ENCODE results near the gene SLC9A5.

Gene SLC9A5, protein sequence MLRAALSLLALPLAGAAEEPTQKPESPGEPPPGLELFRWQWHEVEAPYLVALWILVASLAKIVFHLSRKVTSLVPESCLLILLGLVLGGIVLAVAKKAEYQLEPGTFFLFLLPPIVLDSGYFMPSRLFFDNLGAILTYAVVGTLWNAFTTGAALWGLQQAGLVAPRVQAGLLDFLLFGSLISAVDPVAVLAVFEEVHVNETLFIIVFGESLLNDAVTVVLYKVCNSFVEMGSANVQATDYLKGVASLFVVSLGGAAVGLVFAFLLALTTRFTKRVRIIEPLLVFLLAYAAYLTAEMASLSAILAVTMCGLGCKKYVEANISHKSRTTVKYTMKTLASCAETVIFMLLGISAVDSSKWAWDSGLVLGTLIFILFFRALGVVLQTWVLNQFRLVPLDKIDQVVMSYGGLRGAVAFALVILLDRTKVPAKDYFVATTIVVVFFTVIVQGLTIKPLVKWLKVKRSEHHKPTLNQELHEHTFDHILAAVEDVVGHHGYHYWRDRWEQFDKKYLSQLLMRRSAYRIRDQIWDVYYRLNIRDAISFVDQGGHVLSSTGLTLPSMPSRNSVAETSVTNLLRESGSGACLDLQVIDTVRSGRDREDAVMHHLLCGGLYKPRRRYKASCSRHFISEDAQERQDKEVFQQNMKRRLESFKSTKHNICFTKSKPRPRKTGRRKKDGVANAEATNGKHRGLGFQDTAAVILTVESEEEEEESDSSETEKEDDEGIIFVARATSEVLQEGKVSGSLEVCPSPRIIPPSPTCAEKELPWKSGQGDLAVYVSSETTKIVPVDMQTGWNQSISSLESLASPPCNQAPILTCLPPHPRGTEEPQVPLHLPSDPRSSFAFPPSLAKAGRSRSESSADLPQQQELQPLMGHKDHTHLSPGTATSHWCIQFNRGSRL

DNA sequence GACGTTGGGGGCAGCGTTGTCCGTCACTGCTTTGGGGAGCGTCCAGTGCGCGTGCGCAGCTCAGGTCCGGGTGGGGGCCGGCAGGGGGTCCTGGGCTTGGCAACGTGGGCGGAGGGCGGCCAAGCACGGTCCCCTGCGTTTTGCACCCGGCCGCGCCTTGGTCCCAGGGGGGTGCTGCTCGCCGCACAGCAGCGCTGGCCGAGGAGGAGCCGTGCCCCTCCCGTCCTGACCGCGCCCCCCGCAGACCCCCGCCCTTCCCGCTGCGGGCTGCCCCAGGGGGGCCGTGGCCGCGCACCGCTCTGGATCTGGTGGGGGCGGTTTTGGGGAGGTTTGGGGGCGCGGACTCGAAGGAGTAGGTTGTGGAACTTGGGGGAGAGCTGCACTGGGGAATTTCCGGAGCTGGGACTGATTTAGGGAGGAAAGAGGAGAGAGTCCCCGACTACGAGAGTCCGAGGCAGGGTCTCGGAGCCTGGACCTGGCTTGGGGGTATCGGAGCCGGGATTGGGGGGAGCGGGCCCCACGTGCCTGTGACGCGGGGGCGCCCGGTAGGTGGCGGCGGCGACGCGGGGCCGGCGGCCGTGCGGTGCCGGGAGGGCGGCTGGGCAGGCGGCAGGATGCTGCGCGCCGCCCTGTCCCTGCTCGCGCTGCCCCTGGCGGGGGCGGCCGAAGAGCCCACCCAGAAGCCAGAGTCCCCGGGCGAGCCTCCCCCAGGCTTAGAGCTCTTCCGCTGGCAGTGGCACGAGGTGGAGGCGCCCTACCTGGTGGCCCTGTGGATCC lies at the start of gene SLC9A5:
TSS of gene SLC9A5 (plus strand) at position 579 of the 777 bp plus-strand sequence. CDS start at position 615, 36 bp downstream.
- TF ChIP-seq Cebpa-rat (IDR thresholded peaks at IDR 0.05): no peak
- H3K27ac ChIP-seq: peak within 1 kb of the TSS; percentile 54; the same call in 1 of the 2 replicates
- H3K36me3 ChIP-seq: no peaks in the 10 kb centered on the region
- H3K4me2 ChIP-seq: peak within 1 kb of the TSS; percentile 100
- H3K9me3 ChIP-seq: no peaks in the 10 kb centered on the region
- peaks cover 27% of the 10 kb centered on the region for H4K20me1 ChIP-seq
- peaks cover 28% of the 10 kb centered on the region for H3K27me3 ChIP-seq
- peak within 1 kb of the TSS; percentile 84 for H3K9ac ChIP-seq
- H3K4me3 ChIP-seq: peak within 1 kb of the TSS; percentile 92
- H3K4me1 ChIP-seq: peaks cover 69% of the 10 kb centered on the region

GRCh38 chr16:67199011-67199807 lies 49.6 kb upstream of the SLC9A5 start, which contains the start of gene ELMO3:
Gene ELMO3 (plus strand): TSS chr16:67199131. CDS start chr16:67199327, 196 bp downstream.
- Histone ChIP-seq H3K9me3 (no peaks in the 10 kb centered on the region), H3K4me3 (no peak within 1 kb of the TSS), H3K4me2 (peak within 1 kb of the TSS; percentile 60), H4K20me1 (peaks cover 50% of the 10 kb centered on the region), H3K9ac (peak within 1 kb of the TSS; percentile 43; the same call in 1 of the 2 replicates), H3K27ac (peak within 1 kb of the TSS; percentile 39; the same call in 1 of the 2 replicates), H3K4me1 (peaks cover 29% of the 10 kb centered on the region), H3K27me3 (no peaks in the 10 kb centered on the region), H3K36me3 (peaks cover 88% of the 10 kb centered on the region)
- TF ChIP-seq Cebpa-rat (IDR thresholded peaks at IDR 0.05): no peak

- no peak overlapping the region for H3K27ac ChIP-seq
- no peak overlapping the region for H3K9ac ChIP-seq
- no peaks in the 10 kb centered on the region for H3K9me3 ChIP-seq
- H3K4me1 ChIP-seq: peaks cover 28% of the 10 kb centered on the region
- no peak for TF ChIP-seq Cebpa-rat (IDR thresholded peaks at IDR 0.05)
- H4K20me1 ChIP-seq: peaks cover 48% of the 10 kb centered on the region
- peaks cover 88% of the 10 kb centered on the region for H3K36me3 ChIP-seq
- no peak overlapping the region for H3K4me3 ChIP-seq
- no peaks in the 10 kb centered on the region for H3K27me3 ChIP-seq
- no peak overlapping the region for H3K4me2 ChIP-seq
Observed at GRCh38 chr16:67199808-67200198, 49.0 kb upstream of the SLC9A5 start.

DNA sequence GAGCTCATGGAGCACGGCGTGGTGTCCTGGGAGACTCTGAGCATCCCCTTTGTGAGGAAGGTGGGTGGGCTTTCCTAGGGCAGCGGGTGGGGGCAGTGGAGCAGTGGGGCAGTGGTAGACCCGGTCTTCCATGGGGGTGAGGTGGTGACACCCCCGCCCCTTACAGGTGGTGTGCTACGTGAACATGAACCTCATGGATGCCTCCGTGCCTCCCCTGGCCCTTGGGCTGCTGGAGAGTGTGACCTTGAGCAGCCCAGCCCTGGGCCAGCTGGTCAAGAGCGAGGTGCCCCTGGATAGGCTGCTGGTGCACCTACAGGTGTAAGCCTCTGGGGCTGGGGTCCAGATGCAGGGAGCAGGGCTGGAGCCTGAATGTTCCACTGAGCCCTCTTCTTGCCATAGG lies 48.3 kb upstream of the SLC9A5 start:
- H3K27me3 ChIP-seq: no peaks in the 10 kb centered on the region
- no peaks in the 10 kb centered on the region for H3K9me3 ChIP-seq
- H3K4me3 ChIP-seq: no peak overlapping the region
- peaks cover 84% of the 10 kb centered on the region for H3K36me3 ChIP-seq
- peaks cover 28% of the 10 kb centered on the region for H3K4me1 ChIP-seq
- no peak overlapping the region for H3K27ac ChIP-seq
- H3K4me2 ChIP-seq: no peak overlapping the region
- no peak overlapping the region for H3K9ac ChIP-seq
- peaks cover 42% of the 10 kb centered on the region for H4K20me1 ChIP-seq
- no peak for TF ChIP-seq Cebpa-rat (IDR thresholded peaks at IDR 0.05)

DNA sequence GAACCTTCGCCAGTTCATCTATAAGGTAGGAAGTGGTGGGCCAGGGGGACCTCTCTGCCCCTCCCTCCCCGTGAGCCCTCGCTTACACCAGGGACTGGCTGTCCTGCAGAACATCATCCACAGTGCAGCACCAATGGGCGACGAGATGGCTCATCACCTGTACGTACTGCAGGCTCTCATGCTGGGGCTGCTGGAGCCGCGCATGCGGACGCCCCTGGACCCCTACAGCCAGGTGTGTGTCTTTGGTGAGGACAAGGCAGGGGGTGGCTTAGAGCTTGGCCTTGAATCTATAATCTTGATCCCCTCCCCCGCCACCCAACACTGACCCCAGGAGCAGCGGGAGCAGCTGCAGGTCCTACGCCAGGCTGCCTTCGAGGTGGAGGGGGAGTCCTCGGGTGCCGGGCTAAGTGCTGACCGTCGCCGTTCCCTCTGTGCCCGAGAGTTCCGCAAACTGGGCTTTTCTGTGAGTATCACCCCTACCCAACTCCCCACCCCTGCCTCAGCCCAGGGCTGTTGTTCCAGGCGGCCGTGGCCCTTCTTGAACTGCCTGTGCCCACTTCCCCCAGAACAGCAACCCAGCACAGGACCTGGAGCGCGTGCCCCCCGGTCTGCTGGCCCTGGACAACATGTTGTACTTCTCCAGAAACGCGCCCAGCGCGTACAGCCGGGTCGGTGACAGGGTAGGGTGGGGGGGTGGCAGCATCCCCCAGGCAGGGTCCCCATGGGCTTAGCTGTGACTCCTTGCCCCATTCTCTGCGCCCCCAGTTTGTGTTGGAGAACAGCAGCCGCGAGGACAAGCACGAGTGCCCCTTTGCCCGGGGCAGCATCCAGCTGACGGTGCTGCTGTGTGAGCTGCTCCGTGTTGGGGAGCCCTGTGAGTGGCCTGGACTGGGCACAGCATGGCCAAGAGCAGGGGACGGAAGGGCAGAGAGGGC lies 47.1 kb upstream of the SLC9A5 start:
- Histone ChIP-seq H3K4me3 (no peak overlapping the region), H4K20me1 (peaks cover 30% of the 10 kb centered on the region), H3K27me3 (no peaks in the 10 kb centered on the region), H3K27ac (no peak overlapping the region), H3K36me3 (peaks cover 83% of the 10 kb centered on the region), H3K9ac (no peak overlapping the region), H3K4me1 (peaks cover 25% of the 10 kb centered on the region), H3K4me2 (no peak overlapping the region), H3K9me3 (no peaks in the 10 kb centered on the region)
- TF ChIP-seq Cebpa-rat (IDR thresholded peaks at IDR 0.05): no peak

DNA sequence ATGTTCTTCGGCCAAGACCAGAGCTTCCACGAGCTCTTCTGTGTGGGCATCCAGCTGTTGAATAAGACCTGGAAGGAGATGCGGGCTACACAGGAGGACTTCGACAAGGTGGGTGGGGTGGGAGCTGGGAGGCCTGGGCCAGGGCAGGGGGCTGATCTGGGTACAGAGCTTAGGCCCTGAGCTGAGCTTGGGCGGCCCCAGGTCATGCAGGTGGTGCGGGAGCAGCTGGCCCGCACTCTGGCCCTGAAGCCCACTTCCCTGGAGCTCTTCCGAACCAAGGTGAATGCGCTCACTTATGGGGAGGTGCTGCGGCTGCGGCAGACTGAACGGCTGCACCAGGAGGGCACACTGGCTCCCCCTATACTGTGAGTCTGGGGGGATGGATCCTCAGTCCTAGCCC lies 46.4 kb upstream of the SLC9A5 start:
- TF ChIP-seq Cebpa-rat (IDR thresholded peaks at IDR 0.05): no peak
- no peak overlapping the region for H3K4me3 ChIP-seq
- H3K9ac ChIP-seq: no peak overlapping the region
- H3K36me3 ChIP-seq: peaks cover 81% of the 10 kb centered on the region
- H3K27ac ChIP-seq: no peak overlapping the region
- H3K27me3 ChIP-seq: no peaks in the 10 kb centered on the region
- no peaks in the 10 kb centered on the region for H3K9me3 ChIP-seq
- H4K20me1 ChIP-seq: peaks cover 23% of the 10 kb centered on the region
- H3K4me2 ChIP-seq: no peak overlapping the region
- H3K4me1 ChIP-seq: peaks cover 18% of the 10 kb centered on the region

- Histone ChIP-seq H3K9me3 (no peaks in the 10 kb centered on the region), H3K4me2 (no peak overlapping the region), H3K9ac (no peak overlapping the region), H3K4me1 (peaks cover 12% of the 10 kb centered on the region), H3K27me3 (no peaks in the 10 kb centered on the region), H3K27ac (no peak overlapping the region), H3K36me3 (peaks cover 80% of the 10 kb centered on the region), H3K4me3 (no peak overlapping the region), H4K20me1 (peaks cover 17% of the 10 kb centered on the region)
- TF ChIP-seq Cebpa-rat (IDR thresholded peaks at IDR 0.05): no peak
Observed at GRCh38 chr16:67202956-67203493, 45.8 kb upstream of the SLC9A5 start.

DNA sequence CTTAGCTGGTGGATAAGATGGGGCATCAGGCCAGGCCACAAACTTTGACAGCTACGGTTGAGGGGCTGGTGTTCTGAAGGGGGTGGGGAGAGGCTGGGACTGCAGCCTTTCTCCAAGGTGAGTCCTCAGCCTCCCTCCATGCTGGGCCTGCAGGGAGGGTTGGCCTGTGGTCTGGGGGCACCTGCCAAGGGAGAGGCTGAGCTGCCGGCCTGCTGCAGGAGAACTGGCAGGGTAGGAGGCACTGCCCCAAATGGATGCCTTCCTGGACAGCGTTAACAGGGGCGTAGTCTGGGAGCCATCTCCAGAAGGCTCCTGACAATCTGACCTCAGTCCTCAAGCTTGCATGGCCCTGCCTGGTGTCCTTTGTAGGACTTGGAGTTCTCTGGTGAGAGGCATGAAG lies 44.7 kb upstream of the SLC9A5 start:
- Histone ChIP-seq H3K27me3 (no peaks in the 10 kb centered on the region), H3K27ac (no peak overlapping the region), H3K9ac (no peak overlapping the region), H3K4me2 (no peak overlapping the region), H4K20me1 (peaks cover 7% of the 10 kb centered on the region), H3K9me3 (no peaks in the 10 kb centered on the region), H3K4me3 (no peak overlapping the region), H3K36me3 (peaks cover 74% of the 10 kb centered on the region), H3K4me1 (peaks cover 5% of the 10 kb centered on the region)
- TF ChIP-seq Cebpa-rat (IDR thresholded peaks at IDR 0.05): no peak
